Epithelial cell of esophagus (primary cell): ENCODE results near the gene MICAL3.
"Not testable (repeated sequence)": the region's sequence is repeated elsewhere in the genome, so short reads cannot be mapped to it uniquely, and the experiment has no call there.

ENCODE experiments used
- DNase-seq: peaks from one replicate; pipeline ENCODE4 v3.0.0; 2010; ENCODE audit warnings: low read depth
- H3K4me3 ChIP-seq: 2 replicates; pipeline ENCODE4 v1.5.1; 2011; ENCODE audit warnings: mild to moderate bottlenecking, low read length, control low read depth
- CTCF ChIP-seq: IDR thresholded peaks from 2 replicates; pipeline ENCODE4 v1.5.1; 2011; ENCODE audit warnings: low read depth, mild to moderate bottlenecking, low read length, control low read depth, inconsistent platforms; ENCODE audit not compliant: insufficient read depth; ENCODE audit errors: missing control alignments

MICAL3 gene

GRCh38 chr22:18013947-18014346 lies 10.4 kb downstream of the MICAL3 start:
- DNase-seq: no peak
- TF ChIP-seq CTCF: no peak
- no peak overlapping the region for H3K4me3 ChIP-seq

- no peak overlapping the region for H3K4me3 ChIP-seq
- no peak for DNase-seq
- no peak for TF ChIP-seq CTCF
These were observed 10.9 kb downstream of the MICAL3 start for GRCh38 chr22:18013436-18013835.

GRCh38 chr22:18012531-18012930 lies 11.8 kb downstream of the MICAL3 start:
- DNase-seq: peak; percentile 92
- no peak for TF ChIP-seq CTCF
- no peak overlapping the region for H3K4me3 ChIP-seq

- no peak for TF ChIP-seq CTCF
- no peak for DNase-seq
- no peak overlapping the region for H3K4me3 ChIP-seq
These were observed 14.1 kb downstream of the MICAL3 start for GRCh38 chr22:18010266-18010665.

GRCh38 chr22:18008136-18008535 lies 16.2 kb downstream of the MICAL3 start:
- no peak overlapping the region for H3K4me3 ChIP-seq
- no peak for TF ChIP-seq CTCF
- DNase-seq: no peak

GRCh38 chr22:18005201-18005926 lies 19.0 kb downstream of the MICAL3 start:
- no peak for DNase-seq
- no peak overlapping the region for H3K4me3 ChIP-seq
- no peak for TF ChIP-seq CTCF

GRCh38 chr22:18001894-18002315 lies 22.5 kb downstream of the MICAL3 start:
- not testable (repeated sequence) for DNase-seq
- peak overlapping the region; percentile 67 for H3K4me3 ChIP-seq
